Left colon (tissue), 2 donors: ENCODE measurements around the gene WSB1. TPM values are rescaled to one million over a fixed set of nuclear protein-coding genes. Genes with fewer than 3 reads are reported as not detected.
"Not testable (repeated sequence)": the region's sequence is repeated elsewhere in the genome, so short reads cannot be mapped to it uniquely, and the experiment has no call there.

Source experiments
- ATAC-seq: fragments of 200-7000 bp; cut with Tn5 transposase; one replicate; pipeline ENCODE4 v1.9.1; 2020; ENCODE audit warnings: mild to moderate bottlenecking, moderate library complexity
- DNase-seq, 2 donors: peaks; one replicate each; pipeline ENCODE4 v3.0.0-alpha.2; 2020
- intact Hi-C, 2 donors: fragments of 100-400 bp; cut with DNase I in 1 of 2; cut with micrococcal nuclease in 1 of 2; formaldehyde crosslinking; loops; one replicate each; pipeline versions ENCODE4 v1.11.2 to v1.14.0; 2022; cut with DNase I, micrococcal nuclease
- total RNA-seq, 2 donors: library from RNA; stranded (reverse); fragmentation: NEBNext Ultra II Directional; extraction: Animal tissue kit (Norgen Biotek cat#: 25700); gene quantifications; one replicate each; pipeline ENCODE4 v1.2.1, GENCODE V29; 2021
- donor health status: DM: no; HTN: no; CAD: no.
- donor health status: DM: yes; HTN: yes; CAD: no.

Gene WSB1
- total RNA-seq, 2 donors from 2014 or later = 91.9 to 121 TPM

GRCh38 chr17:27327397-27327796 lies 33.5 kb downstream of the WSB1 start:
- intact Hi-C loops = no loop called here
- ATAC-seq = no peak
- DNase-seq = no peak

- intact Hi-C loops = no loop called here
- ATAC-seq = no peak
- DNase-seq = no peak
Measured at GRCh38 chr17:27327871-27328270, 34.0 kb downstream of the WSB1 start.

- intact Hi-C loops, DNase-seq, ATAC-seq: not testable (repeated sequence)
Measured at GRCh38 chr17:27328686-27329085, 34.8 kb downstream of the WSB1 start.

- ATAC-seq = no peak
- intact Hi-C loops = no loop called here
Measured at GRCh38 chr17:27329146-27329805, 35.4 kb downstream of the WSB1 start.

GRCh38 chr17:27332047-27332393 lies 38.1 kb downstream of the WSB1 start:
- intact Hi-C loops = loop anchor here (2.0 to 10.0 kb wide), 2 partner anchors 85 to 87 kb away; no protein-coding TSS in a partner anchor
- ATAC-seq (peak; percentile 0), DNase-seq (no peak)

More at GRCh38 chr17:27329146-27329805, 35.4 kb downstream of the WSB1 start:
- no peak for DNase-seq

- DNase-seq (peak; percentile 97 to 99), ATAC-seq (peak; percentile 95)
- intact Hi-C loops = loop anchor here (2.0 to 10.0 kb wide), 2 partner anchors 86 to 88 kb away; no protein-coding TSS in a partner anchor
Measured at GRCh38 chr17:27332485-27333409, 38.8 kb downstream of the WSB1 start.

GRCh38 chr17:27333410-27333980 lies 39.6 kb downstream of the WSB1 start:
- intact Hi-C loops = loop anchor here (2.0 to 10.0 kb wide), 2 partner anchors 87 to 89 kb away; no protein-coding TSS in a partner anchor
- no peak for ATAC-seq
- DNase-seq = no peak

- ATAC-seq (no peak), DNase-seq (no peak)
- intact Hi-C loops = loop anchor here in 1 of 2 donors (10.0 kb wide), 1 partner anchor 91 kb away; no protein-coding TSS in a partner anchor
Measured at GRCh38 chr17:27336184-27336583, 42.3 kb downstream of the WSB1 start.

- DNase-seq = no peak
- intact Hi-C loops = loop anchor here in 1 of 2 donors (10.0 kb wide), 1 partner anchor 94 kb away; no protein-coding TSS in a partner anchor
- no peak for ATAC-seq
Measured at GRCh38 chr17:27338536-27338985, 44.6 kb downstream of the WSB1 start.

- ATAC-seq = no peak
- intact Hi-C loops = loop anchor here in 1 of 2 donors (10.0 kb wide), 1 partner anchor 95 kb away; no protein-coding TSS in a partner anchor
Measured at GRCh38 chr17:27339198-27339835, 45.4 kb downstream of the WSB1 start.

GRCh38 chr17:27339836-27340550 lies 46.1 kb downstream of the WSB1 start:
- intact Hi-C loops = loop anchor here in 1 of 2 donors (10.0 kb wide), 1 partner anchor 95 kb away; no protein-coding TSS in a partner anchor
- peak; percentile 63 for ATAC-seq
- no peak for DNase-seq

More at GRCh38 chr17:27339198-27339835, 45.4 kb downstream of the WSB1 start:
- DNase-seq = no peak

- ATAC-seq (no peak), DNase-seq (no peak)
- intact Hi-C loops = no loop called here
Measured at GRCh38 chr17:27340575-27340974, 46.7 kb downstream of the WSB1 start.

- ATAC-seq (no peak), DNase-seq (no peak)
- intact Hi-C loops = no loop called here
Measured at GRCh38 chr17:27341041-27341471, 47.1 kb downstream of the WSB1 start.

GRCh38 chr17:27342059-27342458 lies 48.1 kb downstream of the WSB1 start:
- DNase-seq (no peak), ATAC-seq (no peak)
- intact Hi-C loops = no loop called here

- DNase-seq (no peak), ATAC-seq (no peak)
- intact Hi-C loops = no loop called here
Measured at GRCh38 chr17:27343294-27343693, 49.4 kb downstream of the WSB1 start.

GRCh38 chr17:27343977-27344607 lies 50.2 kb downstream of the WSB1 start:
- ATAC-seq (peak; percentile 34), DNase-seq (no peak)
- intact Hi-C loops = no loop called here

- DNase-seq = peak in 1 of 2 donors; percentile 46
- intact Hi-C loops = no loop called here
Measured at GRCh38 chr17:27345141-27345904, 51.4 kb downstream of the WSB1 start.

More at GRCh38 chr17:27345141-27345904, 51.4 kb downstream of the WSB1 start:
- ATAC-seq = peak; percentile 21
